ENCODE measurements around the gene LYSMD2. TPM values are rescaled to one million over a fixed set of nuclear protein-coding genes. Genes with fewer than 3 reads are reported as not detected.
A peak's percentile ranks its signal among the peaks of the same experiment; 100 is the strongest.

The LYSMD2 gene
- total RNA-seq, 4 donors from 2014 or later, result 12.7 to 26.4 (median 16.0) TPM

GRCh38 chr15:51751697-51752683 lies 14.5 kb upstream of the LYSMD2 start:
- Histone ChIP-seq H3K27me3 (no peaks in the 10 kb centered on the region), H3K4me3 (peak overlapping the region; percentile 81 to 97 (median 85)), H3K27ac (peak overlapping the region; percentile 48 to 81 (median 66)), H3K36me3 (no peaks in the 10 kb centered on the region), H3K9me3 (no peaks in the 10 kb centered on the region), H3K4me1 (no peaks in the 10 kb centered on the region)
- TF ChIP-seq POLR2A (IDR thresholded peaks at IDR 0.05) (no peak), CTCF (IDR thresholded peaks at IDR 0.05) (no peak)
- peak; percentile 53 to 56 (median 55) for DNase-seq

- H3K4me3 ChIP-seq, result peak within 1 kb of the TSS; percentile 81 to 97 (median 85)
- TF ChIP-seq POLR2A (IDR thresholded peaks at IDR 0.05), result no peak
- peak in 1 of 6 experiments; percentile 2 for TF ChIP-seq CTCF (IDR thresholded peaks at IDR 0.05)
- no peaks in the 10 kb centered on the region for H3K36me3 ChIP-seq
- H3K27me3 ChIP-seq, result no peaks in the 10 kb centered on the region
- no peaks in the 10 kb centered on the region for H3K9me3 ChIP-seq
- H3K27ac ChIP-seq, result peak within 1 kb of the TSS; percentile 48 to 81 (median 66)
- no peaks in the 10 kb centered on the region for H3K4me1 ChIP-seq
- DNase-seq, result peak; percentile 63 to 82 (median 78)
Measured at GRCh38 chr15:51750792-51751696, 13.6 kb upstream of the LYSMD2 start, which contains the start of gene TMOD2. Gene TMOD2, plus strand, starts transcription at chr15:51751597. Its CDS starts 14,845 bp downstream, at chr15:51766442.

GRCh38 chr15:51750186-51750585 lies 12.7 kb upstream of the LYSMD2 start:
- TF ChIP-seq CTCF (IDR thresholded peaks at IDR 0.05) (no peak), POLR2A (IDR thresholded peaks at IDR 0.05) (no peak)

GRCh38 chr15:51749307-51749706 lies 11.9 kb upstream of the LYSMD2 start:
- Histone ChIP-seq H3K4me3 (no peak overlapping the region), H3K27me3 (no peaks in the 10 kb centered on the region), H3K9me3 (no peaks in the 10 kb centered on the region), H3K27ac (no peak overlapping the region), H3K36me3 (no peaks in the 10 kb centered on the region), H3K4me1 (no peaks in the 10 kb centered on the region)
- no peak for DNase-seq
- TF ChIP-seq POLR2A (IDR thresholded peaks at IDR 0.05), result no peak
- no peak for TF ChIP-seq CTCF (IDR thresholded peaks at IDR 0.05)

More at GRCh38 chr15:51750186-51750585, 12.7 kb upstream of the LYSMD2 start:
- DNase-seq, result no peak
- no peak overlapping the region for H3K27ac ChIP-seq
- H3K36me3 ChIP-seq, result no peaks in the 10 kb centered on the region
- H3K27me3 ChIP-seq, result no peaks in the 10 kb centered on the region
- no peaks in the 10 kb centered on the region for H3K9me3 ChIP-seq
- no peaks in the 10 kb centered on the region for H3K4me1 ChIP-seq
- no peak overlapping the region for H3K4me3 ChIP-seq

- no peak overlapping the region for H3K4me3 ChIP-seq
- no peak for TF ChIP-seq CTCF (IDR thresholded peaks at IDR 0.05)
- no peak for TF ChIP-seq POLR2A (IDR thresholded peaks at IDR 0.05)
- H3K27me3 ChIP-seq, result no peaks in the 10 kb centered on the region
- H3K4me1 ChIP-seq, result peaks cover 0 to 23% (median 8%) of the 10 kb centered on the region in 4 donors
- DNase-seq, result no peak
- H3K36me3 ChIP-seq, result no peaks in the 10 kb centered on the region
- H3K9me3 ChIP-seq, result no peaks in the 10 kb centered on the region
- no peak overlapping the region for H3K27ac ChIP-seq
Measured at GRCh38 chr15:51739061-51739712, 1.7 kb upstream of the LYSMD2 start.

Data from Peyer's patch (tissue), 4 donors.